HepG2 (cell line): ENCODE measurements around the gene L1CAM. TPM values are rescaled to one million over a fixed set of nuclear protein-coding genes. Genes with fewer than 3 reads are reported as not detected.

Experiments used
- BRD4 ChIP-seq: sonication (generic); formaldehyde crosslinking; IDR thresholded peaks from 2 replicates; pipeline ENCODE4 v1.4.0; 2020; ENCODE audit warnings: missing genetic modification reagents
- DMAP1 ChIP-seq: IDR thresholded peaks from 2 replicates; pipeline ENCODE4 v1.6.1; 2016
- ERF ChIP-seq: IDR thresholded peaks from 2 replicates; pipeline ENCODE4 v1.6.1; 2018; ENCODE audit warnings: missing biosample characterization, missing genetic modification reagents
- FOXO1 ChIP-seq: sonication (generic); formaldehyde crosslinking; IDR thresholded peaks from 2 replicates; pipeline ENCODE4 v1.4.0; 2020; ENCODE audit warnings: missing genetic modification reagents
- GMEB2 ChIP-seq: IDR thresholded peaks from 2 replicates; pipeline ENCODE4 v1.6.1; 2016; ENCODE audit warnings: missing biosample characterization, missing genetic modification reagents, low read depth
- KDM1A ChIP-seq: IDR thresholded peaks from 2 replicates; pipeline ENCODE4 v1.6.1; 2016; ENCODE audit warnings: missing compliant biosample characterization
- MXI1 ChIP-seq: IDR thresholded peaks from 3 replicates; pipeline ENCODE4 v1.6.1; 2012; ENCODE audit warnings: low read depth, low read length, inconsistent platforms, borderline replicate concordance
- NFATC3 ChIP-seq: sonication (generic); formaldehyde crosslinking; IDR thresholded peaks from 2 replicates; pipeline ENCODE4 v1.5.1; 2020; ENCODE audit warnings: mild to moderate bottlenecking, missing genetic modification reagents
- NFIB ChIP-seq: sonication (generic); formaldehyde crosslinking; IDR thresholded peaks from 2 replicates; pipeline ENCODE4 v1.9.0; 2021; ENCODE audit warnings: missing genetic modification reagents, mild to moderate bottlenecking, borderline replicate concordance
- NFKB2 ChIP-seq: sonication (generic); formaldehyde crosslinking; IDR thresholded peaks from 2 replicates; pipeline ENCODE4 v1.4.0; 2020; ENCODE audit warnings: missing genetic modification reagents, borderline replicate concordance
- SIN3A ChIP-seq: IDR thresholded peaks from 2 replicates; pipeline ENCODE4 v1.6.1; 2011; ENCODE audit warnings: low read depth, mild to moderate bottlenecking, control low read depth, low read length, borderline replicate concordance
- TAF1 ChIP-seq: sonication (generic); formaldehyde crosslinking; IDR thresholded peaks from 2 replicates; pipeline ENCODE4 v1.4.0; 2020; ENCODE audit warnings: missing genetic modification reagents
- TCF12 ChIP-seq, 2 experiments: fragments of 450-650 bp in 1 of 2; sonication (generic) in 1 of 2; formaldehyde crosslinking in 1 of 2; IDR thresholded peaks; 2 replicates each; pipeline versions ENCODE4 v1.6.1 to v1.8.0; 2017 to 2022; ENCODE audit warnings: antibody characterized with exemption in 1 of 2, mild to moderate bottlenecking in 1 of 2, missing genetic modification reagents in 1 of 2, moderate library complexity in 1 of 2
- U2AF1 ChIP-seq: fragments of 200-400 bp; formaldehyde crosslinking; optimal IDR thresholded peaks from 2 replicates; pipeline ENCODE3; 2017; ENCODE audit warnings: mild to moderate bottlenecking, low read depth, low read length
- ZFP91 ChIP-seq: sonication (generic); formaldehyde crosslinking; IDR thresholded peaks from 2 replicates; pipeline ENCODE4 v1.9.0; 2022; ENCODE audit warnings: missing genetic modification reagents, mild to moderate bottlenecking, borderline replicate concordance
- ZNF263 ChIP-seq: sonication (generic); formaldehyde crosslinking; IDR thresholded peaks from 2 replicates; pipeline ENCODE4 v1.4.0; 2020; ENCODE audit warnings: missing genetic modification reagents
- ZNF3 ChIP-seq: IDR thresholded peaks from 2 replicates; pipeline ENCODE4 v1.7.0; 2017; ENCODE audit warnings: inconsistent platforms
- ZNF432 ChIP-seq: sonication (generic); formaldehyde crosslinking; IDR thresholded peaks from 2 replicates; pipeline ENCODE4 v1.5.0; 2020; ENCODE audit warnings: missing genetic modification reagents, mild to moderate bottlenecking, borderline replicate concordance
- ZNF772 ChIP-seq: sonication (generic); formaldehyde crosslinking; IDR thresholded peaks from 2 replicates; pipeline ENCODE4 v1.5.0; 2020; ENCODE audit warnings: mild to moderate bottlenecking, missing genetic modification reagents
- ZNF878 ChIP-seq: sonication (generic); formaldehyde crosslinking; IDR thresholded peaks from 2 replicates; pipeline ENCODE4 v1.8.1; 2023; ENCODE audit warnings: mild to moderate bottlenecking, missing genetic modification reagents, moderate library complexity
- polyA plus RNA-seq, 8 experiments: library from polyadenylated mRNA; depleted of rRNA in 3 of 8; stranded (reverse) in 7 of 8; unstranded in 1 of 8; fragments of >200 nt; fragmentation: Illumina TruSeq in 4 of 8; extraction: Trizol in 4 of 8; gene quantifications; 2 replicates each; pipeline versions ENCODE4 v1.2.1 to v1.2.3, GENCODE V29; 2011 to 2016; ENCODE audit warnings: low read depth in 4 of 8, missing spikeins in 1 of 8, mixed read lengths in 1 of 8; ENCODE audit not compliant: insufficient read depth in 1 of 8
- total RNA-seq, 5 experiments: library from RNA; depleted of rRNA; stranded (reverse); fragments of >200 nt; fragmentation: Illumina TruSeq; extraction: Trizol; gene quantifications; 2 replicates each; pipeline ENCODE4 v1.2.3, GENCODE V29; 2016; ENCODE audit warnings: low read depth in 1 of 5
- TF ChIP-seq, protein P1 (sequence below): IDR thresholded peaks from 2 replicates; pipeline ENCODE4 v1.6.1; 2012; ENCODE audit warnings: inconsistent platforms
- TF ChIP-seq, protein P2 (sequence below): sonication (generic); formaldehyde crosslinking; IDR thresholded peaks from 2 replicates; pipeline ENCODE4 v1.4.0; 2020; ENCODE audit warnings: missing genetic modification reagents
- TF ChIP-seq, protein P3 (sequence below): IDR thresholded peaks from 2 replicates; pipeline ENCODE4 v1.6.1; 2012; ENCODE audit warnings: low read depth, low read length, improper control_type of control experiment
- TF ChIP-seq, protein P4 (sequence below): IDR thresholded peaks from 2 replicates; pipeline ENCODE4 v1.6.1; 2016; ENCODE audit warnings: missing genetic modification reagents, missing compliant biosample characterization
- TF ChIP-seq, protein P5 (sequence below): sonication (generic); formaldehyde crosslinking; IDR thresholded peaks from 2 replicates; pipeline ENCODE4 v1.8.1; 2023; ENCODE audit warnings: missing genetic modification reagents, inconsistent platforms, borderline replicate concordance

The L1CAM gene
- total and polyA plus RNA-seq, 2 of the 13 experiments (the other 11 are each of a cell fraction or from before 2014, with no cell fraction given): 1.4 to 2.0 TPM

DNA sequence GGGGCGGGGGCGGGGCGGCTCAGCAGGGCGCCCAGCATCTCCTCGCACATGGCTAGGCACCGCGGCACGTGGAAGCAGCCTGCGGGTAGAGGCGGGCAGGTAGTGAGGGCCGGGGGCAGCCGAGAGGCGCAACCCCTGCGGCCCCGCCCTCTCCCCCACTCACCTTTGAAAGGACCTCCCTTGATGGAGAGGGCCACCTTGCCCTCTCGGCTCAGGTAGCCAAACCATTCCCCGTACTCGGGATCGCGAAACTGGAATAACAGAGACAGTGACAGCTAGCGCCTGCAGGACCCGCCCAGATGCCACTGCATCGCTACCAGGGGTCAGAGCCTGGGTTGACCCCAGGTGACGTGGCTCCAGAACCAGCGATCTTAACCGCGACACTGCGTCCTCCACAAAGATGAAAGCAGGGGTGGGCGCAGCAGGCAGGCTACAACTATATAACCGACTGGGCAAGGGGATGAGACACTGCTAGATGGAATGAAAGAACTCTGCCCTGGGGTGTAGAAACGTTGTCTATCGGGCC lies 49.4 kb upstream of the L1CAM start (continued):
- 0 out of 2 replicates have a peak, but pooled peaks have one; percentile 14 for TF ChIP-seq ZFP91 (CRISPR knock-in tag)
- no peak for TF ChIP-seq FOXO1
- no peak for TF ChIP-seq GMEB2
- TF ChIP-seq, protein P1, sequence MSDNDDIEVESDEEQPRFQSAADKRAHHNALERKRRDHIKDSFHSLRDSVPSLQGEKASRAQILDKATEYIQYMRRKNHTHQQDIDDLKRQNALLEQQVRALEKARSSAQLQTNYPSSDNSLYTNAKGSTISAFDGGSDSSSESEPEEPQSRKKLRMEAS: peak; percentile 71
- TF ChIP-seq NFIB: no peak
- TF ChIP-seq ZNF772 (CRISPR knock-in tag): no peak
- no peak for TF ChIP-seq U2AF1
- peak; percentile 24; the same call in 1 of the 3 replicates for TF ChIP-seq MXI1
- no peak for TF ChIP-seq ZNF878 (CRISPR knock-in tag)
- TF ChIP-seq ZNF432 (CRISPR knock-in tag): no peak
- no peak for TF ChIP-seq ZNF263
- TF ChIP-seq ERF (CRISPR knock-in tag): no peak
- no peak for TF ChIP-seq TCF12 (IDR thresholded peaks at IDR 0.05)
- no peak for TF ChIP-seq TCF12 (CRISPR knock-in tag; IDR thresholded peaks at IDR 0.05)
- TF ChIP-seq KDM1A: no peak
- no peak for TF ChIP-seq SIN3A
- peak; percentile 41; the same call in 1 of the 2 replicates for TF ChIP-seq DMAP1 (CRISPR knock-in tag)
- TF ChIP-seq, protein P2, sequence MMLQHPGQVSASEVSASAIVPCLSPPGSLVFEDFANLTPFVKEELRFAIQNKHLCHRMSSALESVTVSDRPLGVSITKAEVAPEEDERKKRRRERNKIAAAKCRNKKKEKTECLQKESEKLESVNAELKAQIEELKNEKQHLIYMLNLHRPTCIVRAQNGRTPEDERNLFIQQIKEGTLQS (CRISPR knock-in tag): no peak
- no peak for TF ChIP-seq NFKB2 (CRISPR knock-in tag)
- TF ChIP-seq TAF1: no peak
- TF ChIP-seq, protein P3, sequence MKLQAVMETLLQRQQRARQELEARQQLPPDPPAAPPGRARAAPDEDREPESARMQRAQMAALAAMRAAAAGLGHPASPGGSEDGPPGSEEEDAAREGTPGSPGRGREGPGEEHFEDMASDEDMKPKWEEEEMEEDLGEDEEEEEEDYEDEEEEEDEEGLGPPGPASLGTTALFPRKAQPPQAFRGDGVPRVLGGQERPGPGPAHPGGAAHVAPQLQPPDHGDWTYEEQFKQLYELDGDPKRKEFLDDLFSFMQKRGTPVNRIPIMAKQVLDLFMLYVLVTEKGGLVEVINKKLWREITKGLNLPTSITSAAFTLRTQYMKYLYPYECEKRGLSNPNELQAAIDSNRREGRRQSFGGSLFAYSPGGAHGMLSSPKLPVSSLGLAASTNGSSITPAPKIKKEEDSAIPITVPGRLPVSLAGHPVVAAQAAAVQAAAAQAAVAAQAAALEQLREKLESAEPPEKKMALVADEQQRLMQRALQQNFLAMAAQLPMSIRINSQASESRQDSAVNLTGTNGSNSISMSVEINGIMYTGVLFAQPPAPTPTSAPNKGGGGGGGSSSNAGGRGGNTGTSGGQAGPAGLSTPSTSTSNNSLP: no peak
- TF ChIP-seq NFATC3 (CRISPR knock-in tag): no peak
- TF ChIP-seq, protein P4, sequence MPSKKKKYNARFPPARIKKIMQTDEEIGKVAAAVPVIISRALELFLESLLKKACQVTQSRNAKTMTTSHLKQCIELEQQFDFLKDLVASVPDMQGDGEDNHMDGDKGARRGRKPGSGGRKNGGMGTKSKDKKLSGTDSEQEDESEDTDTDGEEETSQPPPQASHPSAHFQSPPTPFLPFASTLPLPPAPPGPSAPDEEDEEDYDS (CRISPR knock-in tag): no peak
- no peak for TF ChIP-seq ZNF3 (CRISPR knock-in tag)
- no peak for TF ChIP-seq BRD4 (CRISPR knock-in tag)
- TF ChIP-seq, protein P5, sequence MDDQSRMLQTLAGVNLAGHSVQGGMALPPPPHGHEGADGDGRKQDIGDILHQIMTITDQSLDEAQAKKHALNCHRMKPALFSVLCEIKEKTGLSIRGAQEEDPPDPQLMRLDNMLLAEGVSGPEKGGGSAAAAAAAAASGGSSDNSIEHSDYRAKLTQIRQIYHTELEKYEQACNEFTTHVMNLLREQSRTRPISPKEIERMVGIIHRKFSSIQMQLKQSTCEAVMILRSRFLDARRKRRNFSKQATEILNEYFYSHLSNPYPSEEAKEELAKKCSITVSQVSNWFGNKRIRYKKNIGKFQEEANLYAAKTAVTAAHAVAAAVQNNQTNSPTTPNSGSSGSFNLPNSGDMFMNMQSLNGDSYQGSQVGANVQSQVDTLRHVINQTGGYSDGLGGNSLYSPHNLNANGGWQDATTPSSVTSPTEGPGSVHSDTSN (CRISPR knock-in tag): no peak
